Amygdala (tissue), 56 donors: Measurements from ENCODE around the gene CPT1B.
"Not testable (repeated sequence)": the region's sequence is repeated elsewhere in the genome, so short reads cannot be mapped to it uniquely, and the experiment has no call there.

Experiments
- DNase-seq, 56 donors: peaks; one replicate each; lab custom pipeline; 2025; lab: John Stamatoyannopoulos, UW

The CPT1B gene

GRCh38 chr22:50610041-50610451 is 31.8 kb upstream of the CPT1B start:
- no peak for DNase-seq

- no peak for DNase-seq
These were observed 31.4 kb upstream of the CPT1B start for GRCh38 chr22:50609599-50609998.

GRCh38 chr22:50608996-50609395 is 30.8 kb upstream of the CPT1B start:
- no peak for DNase-seq

GRCh38 chr22:50608058-50608840 is 30.0 kb upstream of the CPT1B start:
- not testable (repeated sequence) for DNase-seq

- DNase-seq: no peak
These were observed 29.4 kb upstream of the CPT1B start for GRCh38 chr22:50607659-50608020.

GRCh38 chr22:50606946-50607658 is 28.9 kb upstream of the CPT1B start:
- DNase-seq: no peak

- DNase-seq: no peak
These were observed 28.1 kb upstream of the CPT1B start for GRCh38 chr22:50606165-50606945.

- DNase-seq: no peak
These were observed 27.4 kb upstream of the CPT1B start for GRCh38 chr22:50605613-50606074.

- DNase-seq: no peak
These were observed 26.9 kb upstream of the CPT1B start for GRCh38 chr22:50605002-50605612.

GRCh38 chr22:50604256-50605001 is 26.2 kb upstream of the CPT1B start:
- DNase-seq: no peak

- DNase-seq: no peak
These were observed 25.5 kb upstream of the CPT1B start for GRCh38 chr22:50603511-50604255.

- DNase-seq: no peak
These were observed 24.1 kb upstream of the CPT1B start for GRCh38 chr22:50602338-50602700.

- no peak for DNase-seq
These were observed 23.6 kb upstream of the CPT1B start for GRCh38 chr22:50601669-50602337.

GRCh38 chr22:50600967-50601668 is 22.9 kb upstream of the CPT1B start:
- DNase-seq: no peak

GRCh38 chr22:50600538-50600937 is 22.3 kb upstream of the CPT1B start, which contains the start of gene MAPK8IP2:
Gene MAPK8IP2 (plus strand): TSS chr22:50600793. CDS start chr22:50600819, 26 bp downstream.
- peak in 4 of 56 donors; percentile 22 to 51 (median 35) for DNase-seq

GRCh38 chr22:50599816-50600455 is 21.7 kb upstream of the CPT1B start:
- peak in 12 of 56 donors; percentile 21 to 50 (median 32) for DNase-seq

GRCh38 chr22:50597097-50597496 is 18.9 kb upstream of the CPT1B start:
- DNase-seq: no peak
